ENCODE data around the gene ASB7.

Gene ASB7

DNA sequence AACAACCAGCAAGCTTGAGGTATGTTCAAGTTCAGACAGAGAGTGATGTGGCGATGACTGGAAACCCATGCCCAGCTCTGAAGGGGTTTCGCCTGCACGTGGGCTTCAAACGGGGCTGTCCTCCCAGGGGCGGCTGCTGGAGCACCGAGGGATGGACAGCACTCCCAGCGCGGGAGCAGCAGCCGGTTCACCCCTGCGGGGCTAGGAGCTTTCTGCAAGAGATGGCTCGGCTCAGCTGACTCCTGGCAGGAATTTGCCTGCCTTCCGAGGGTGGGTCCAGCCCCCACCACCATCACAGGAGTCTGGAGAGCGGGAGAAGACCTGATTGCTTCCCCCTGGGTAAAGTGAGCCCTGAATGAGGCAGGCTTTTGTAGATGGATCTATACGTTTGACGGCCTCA lies 66.9 kb downstream of the ASB7 start:
- Histone ChIP-seq H3K27ac (ENCODE audit: extremely low read depth, low read depth, low read length) (no peak overlapping the region), H3K36me3 (ENCODE audit: control insufficient read depth in 2 of 2, insufficient read depth in 1 of 2, low read length in 2 of 2) (no peaks in the 10 kb centered on the region), H3K9me3 (ENCODE audit: control insufficient read depth, insufficient read depth, low read depth, low read length) (no peaks in the 10 kb centered on the region), H3K4me3 (ENCODE audit: low read depth, low read length) (no peak overlapping the region), H3K4me1 (ENCODE audit: control insufficient read depth, insufficient read depth, low read length) (no peaks in the 10 kb centered on the region)
- CTCF ChIA-PET, result interaction anchor here (0.9 to 1.3 kb wide), 3 partner anchors 204 to 339 kb away, joined by 3 to 4 read pairs (median 3); no protein-coding TSS in a partner anchor
- POLR2A ChIA-PET, result no interaction called here
- no peak for TF ChIP-seq ZNF354C (tag by site-specific recombination; IDR thresholded peaks at IDR 0.05; ENCODE audit: borderline replicate concordance, low read depth)
- TF ChIP-seq, protein P1, sequence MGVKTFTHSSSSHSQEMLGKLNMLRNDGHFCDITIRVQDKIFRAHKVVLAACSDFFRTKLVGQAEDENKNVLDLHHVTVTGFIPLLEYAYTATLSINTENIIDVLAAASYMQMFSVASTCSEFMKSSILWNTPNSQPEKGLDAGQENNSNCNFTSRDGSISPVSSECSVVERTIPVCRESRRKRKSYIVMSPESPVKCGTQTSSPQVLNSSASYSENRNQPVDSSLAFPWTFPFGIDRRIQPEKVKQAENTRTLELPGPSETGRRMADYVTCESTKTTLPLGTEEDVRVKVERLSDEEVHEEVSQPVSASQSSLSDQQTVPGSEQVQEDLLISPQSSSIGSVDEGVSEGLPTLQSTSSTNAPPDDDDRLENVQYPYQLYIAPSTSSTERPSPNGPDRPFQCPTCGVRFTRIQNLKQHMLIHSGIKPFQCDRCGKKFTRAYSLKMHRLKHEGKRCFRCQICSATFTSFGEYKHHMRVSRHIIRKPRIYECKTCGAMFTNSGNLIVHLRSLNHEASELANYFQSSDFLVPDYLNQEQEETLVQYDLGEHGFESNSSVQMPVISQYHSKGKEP (tag by site-specific recombination; IDR thresholded peaks at IDR 0.05), result no peak
- TF ChIP-seq, protein P2, sequence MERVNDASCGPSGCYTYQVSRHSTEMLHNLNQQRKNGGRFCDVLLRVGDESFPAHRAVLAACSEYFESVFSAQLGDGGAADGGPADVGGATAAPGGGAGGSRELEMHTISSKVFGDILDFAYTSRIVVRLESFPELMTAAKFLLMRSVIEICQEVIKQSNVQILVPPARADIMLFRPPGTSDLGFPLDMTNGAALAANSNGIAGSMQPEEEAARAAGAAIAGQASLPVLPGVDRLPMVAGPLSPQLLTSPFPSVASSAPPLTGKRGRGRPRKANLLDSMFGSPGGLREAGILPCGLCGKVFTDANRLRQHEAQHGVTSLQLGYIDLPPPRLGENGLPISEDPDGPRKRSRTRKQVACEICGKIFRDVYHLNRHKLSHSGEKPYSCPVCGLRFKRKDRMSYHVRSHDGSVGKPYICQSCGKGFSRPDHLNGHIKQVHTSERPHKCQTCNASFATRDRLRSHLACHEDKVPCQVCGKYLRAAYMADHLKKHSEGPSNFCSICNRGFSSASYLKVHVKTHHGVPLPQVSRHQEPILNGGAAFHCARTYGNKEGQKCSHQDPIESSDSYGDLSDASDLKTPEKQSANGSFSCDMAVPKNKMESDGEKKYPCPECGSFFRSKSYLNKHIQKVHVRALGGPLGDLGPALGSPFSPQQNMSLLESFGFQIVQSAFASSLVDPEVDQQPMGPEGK (tag by site-specific recombination; IDR thresholded peaks at IDR 0.05), result no peak
- TF ChIP-seq, protein P3, sequence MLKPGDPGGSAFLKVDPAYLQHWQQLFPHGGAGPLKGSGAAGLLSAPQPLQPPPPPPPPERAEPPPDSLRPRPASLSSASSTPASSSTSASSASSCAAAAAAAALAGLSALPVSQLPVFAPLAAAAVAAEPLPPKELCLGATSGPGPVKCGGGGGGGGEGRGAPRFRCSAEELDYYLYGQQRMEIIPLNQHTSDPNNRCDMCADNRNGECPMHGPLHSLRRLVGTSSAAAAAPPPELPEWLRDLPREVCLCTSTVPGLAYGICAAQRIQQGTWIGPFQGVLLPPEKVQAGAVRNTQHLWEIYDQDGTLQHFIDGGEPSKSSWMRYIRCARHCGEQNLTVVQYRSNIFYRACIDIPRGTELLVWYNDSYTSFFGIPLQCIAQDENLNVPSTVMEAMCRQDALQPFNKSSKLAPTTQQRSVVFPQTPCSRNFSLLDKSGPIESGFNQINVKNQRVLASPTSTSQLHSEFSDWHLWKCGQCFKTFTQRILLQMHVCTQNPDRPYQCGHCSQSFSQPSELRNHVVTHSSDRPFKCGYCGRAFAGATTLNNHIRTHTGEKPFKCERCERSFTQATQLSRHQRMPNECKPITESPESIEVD (tag by site-specific recombination; IDR thresholded peaks at IDR 0.05), result no peak
- TF ChIP-seq ZSCAN23 (tag by site-specific recombination; IDR thresholded peaks at IDR 0.05), result no peak
- TF ChIP-seq, protein P4, sequence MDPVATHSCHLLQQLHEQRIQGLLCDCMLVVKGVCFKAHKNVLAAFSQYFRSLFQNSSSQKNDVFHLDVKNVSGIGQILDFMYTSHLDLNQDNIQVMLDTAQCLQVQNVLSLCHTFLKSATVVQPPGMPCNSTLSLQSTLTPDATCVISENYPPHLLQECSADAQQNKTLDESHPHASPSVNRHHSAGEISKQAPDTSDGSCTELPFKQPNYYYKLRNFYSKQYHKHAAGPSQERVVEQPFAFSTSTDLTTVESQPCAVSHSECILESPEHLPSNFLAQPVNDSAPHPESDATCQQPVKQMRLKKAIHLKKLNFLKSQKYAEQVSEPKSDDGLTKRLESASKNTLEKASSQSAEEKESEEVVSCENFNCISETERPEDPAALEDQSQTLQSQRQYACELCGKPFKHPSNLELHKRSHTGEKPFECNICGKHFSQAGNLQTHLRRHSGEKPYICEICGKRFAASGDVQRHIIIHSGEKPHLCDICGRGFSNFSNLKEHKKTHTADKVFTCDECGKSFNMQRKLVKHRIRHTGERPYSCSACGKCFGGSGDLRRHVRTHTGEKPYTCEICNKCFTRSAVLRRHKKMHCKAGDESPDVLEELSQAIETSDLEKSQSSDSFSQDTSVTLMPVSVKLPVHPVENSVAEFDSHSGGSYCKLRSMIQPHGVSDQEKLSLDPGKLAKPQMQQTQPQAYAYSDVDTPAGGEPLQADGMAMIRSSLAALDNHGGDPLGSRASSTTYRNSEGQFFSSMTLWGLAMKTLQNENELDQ (tag by site-specific recombination; IDR thresholded peaks at IDR 0.05; ENCODE audit: low read depth), result no peak
- TF ChIP-seq ZNF23 (tag by site-specific recombination; IDR thresholded peaks at IDR 0.05; ENCODE audit: borderline replicate concordance), result no peak
- TF ChIP-seq, protein P5, sequence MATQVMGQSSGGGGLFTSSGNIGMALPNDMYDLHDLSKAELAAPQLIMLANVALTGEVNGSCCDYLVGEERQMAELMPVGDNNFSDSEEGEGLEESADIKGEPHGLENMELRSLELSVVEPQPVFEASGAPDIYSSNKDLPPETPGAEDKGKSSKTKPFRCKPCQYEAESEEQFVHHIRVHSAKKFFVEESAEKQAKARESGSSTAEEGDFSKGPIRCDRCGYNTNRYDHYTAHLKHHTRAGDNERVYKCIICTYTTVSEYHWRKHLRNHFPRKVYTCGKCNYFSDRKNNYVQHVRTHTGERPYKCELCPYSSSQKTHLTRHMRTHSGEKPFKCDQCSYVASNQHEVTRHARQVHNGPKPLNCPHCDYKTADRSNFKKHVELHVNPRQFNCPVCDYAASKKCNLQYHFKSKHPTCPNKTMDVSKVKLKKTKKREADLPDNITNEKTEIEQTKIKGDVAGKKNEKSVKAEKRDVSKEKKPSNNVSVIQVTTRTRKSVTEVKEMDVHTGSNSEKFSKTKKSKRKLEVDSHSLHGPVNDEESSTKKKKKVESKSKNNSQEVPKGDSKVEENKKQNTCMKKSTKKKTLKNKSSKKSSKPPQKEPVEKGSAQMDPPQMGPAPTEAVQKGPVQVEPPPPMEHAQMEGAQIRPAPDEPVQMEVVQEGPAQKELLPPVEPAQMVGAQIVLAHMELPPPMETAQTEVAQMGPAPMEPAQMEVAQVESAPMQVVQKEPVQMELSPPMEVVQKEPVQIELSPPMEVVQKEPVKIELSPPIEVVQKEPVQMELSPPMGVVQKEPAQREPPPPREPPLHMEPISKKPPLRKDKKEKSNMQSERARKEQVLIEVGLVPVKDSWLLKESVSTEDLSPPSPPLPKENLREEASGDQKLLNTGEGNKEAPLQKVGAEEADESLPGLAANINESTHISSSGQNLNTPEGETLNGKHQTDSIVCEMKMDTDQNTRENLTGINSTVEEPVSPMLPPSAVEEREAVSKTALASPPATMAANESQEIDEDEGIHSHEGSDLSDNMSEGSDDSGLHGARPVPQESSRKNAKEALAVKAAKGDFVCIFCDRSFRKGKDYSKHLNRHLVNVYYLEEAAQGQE (tag by site-specific recombination; IDR thresholded peaks at IDR 0.05), result no peak
- no peak for TF ChIP-seq ZBTB21 (tag by site-specific recombination; IDR thresholded peaks at IDR 0.05)
- TF ChIP-seq ZEB2 (tag by site-specific recombination; IDR thresholded peaks at IDR 0.05), result no peak
- TF ChIP-seq, protein P6, sequence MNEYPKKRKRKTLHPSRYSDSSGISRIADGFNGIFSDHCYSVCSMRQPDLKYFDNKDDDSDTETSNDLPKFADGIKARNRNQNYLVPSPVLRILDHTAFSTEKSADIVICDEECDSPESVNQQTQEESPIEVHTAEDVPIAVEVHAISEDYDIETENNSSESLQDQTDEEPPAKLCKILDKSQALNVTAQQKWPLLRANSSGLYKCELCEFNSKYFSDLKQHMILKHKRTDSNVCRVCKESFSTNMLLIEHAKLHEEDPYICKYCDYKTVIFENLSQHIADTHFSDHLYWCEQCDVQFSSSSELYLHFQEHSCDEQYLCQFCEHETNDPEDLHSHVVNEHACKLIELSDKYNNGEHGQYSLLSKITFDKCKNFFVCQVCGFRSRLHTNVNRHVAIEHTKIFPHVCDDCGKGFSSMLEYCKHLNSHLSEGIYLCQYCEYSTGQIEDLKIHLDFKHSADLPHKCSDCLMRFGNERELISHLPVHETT (tag by site-specific recombination; IDR thresholded peaks at IDR 0.05), result no peak
- TF ChIP-seq ZFHX2 (tag by site-specific recombination; conservative IDR thresholded peaks at IDR 0.05), result no peak
- TF ChIP-seq, protein P7, sequence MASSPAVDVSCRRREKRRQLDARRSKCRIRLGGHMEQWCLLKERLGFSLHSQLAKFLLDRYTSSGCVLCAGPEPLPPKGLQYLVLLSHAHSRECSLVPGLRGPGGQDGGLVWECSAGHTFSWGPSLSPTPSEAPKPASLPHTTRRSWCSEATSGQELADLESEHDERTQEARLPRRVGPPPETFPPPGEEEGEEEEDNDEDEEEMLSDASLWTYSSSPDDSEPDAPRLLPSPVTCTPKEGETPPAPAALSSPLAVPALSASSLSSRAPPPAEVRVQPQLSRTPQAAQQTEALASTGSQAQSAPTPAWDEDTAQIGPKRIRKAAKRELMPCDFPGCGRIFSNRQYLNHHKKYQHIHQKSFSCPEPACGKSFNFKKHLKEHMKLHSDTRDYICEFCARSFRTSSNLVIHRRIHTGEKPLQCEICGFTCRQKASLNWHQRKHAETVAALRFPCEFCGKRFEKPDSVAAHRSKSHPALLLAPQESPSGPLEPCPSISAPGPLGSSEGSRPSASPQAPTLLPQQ (tag by site-specific recombination; IDR thresholded peaks at IDR 0.05), result no peak
- TF ChIP-seq ZNF843 (tag by site-specific recombination; IDR thresholded peaks at IDR 0.05), result no peak
- TF ChIP-seq RBAK (tag by site-specific recombination; IDR thresholded peaks at IDR 0.05), result no peak
- TF ChIP-seq, protein P8, sequence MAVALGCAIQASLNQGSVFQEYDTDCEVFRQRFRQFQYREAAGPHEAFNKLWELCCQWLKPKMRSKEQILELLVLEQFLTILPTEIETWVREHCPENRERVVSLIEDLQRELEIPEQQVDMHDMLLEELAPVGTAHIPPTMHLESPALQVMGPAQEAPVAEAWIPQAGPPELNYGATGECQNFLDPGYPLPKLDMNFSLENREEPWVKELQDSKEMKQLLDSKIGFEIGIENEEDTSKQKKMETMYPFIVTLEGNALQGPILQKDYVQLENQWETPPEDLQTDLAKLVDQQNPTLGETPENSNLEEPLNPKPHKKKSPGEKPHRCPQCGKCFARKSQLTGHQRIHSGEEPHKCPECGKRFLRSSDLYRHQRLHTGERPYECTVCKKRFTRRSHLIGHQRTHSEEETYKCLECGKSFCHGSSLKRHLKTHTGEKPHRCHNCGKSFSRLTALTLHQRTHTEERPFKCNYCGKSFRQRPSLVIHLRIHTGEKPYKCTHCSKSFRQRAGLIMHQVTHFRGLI (tag by site-specific recombination; IDR thresholded peaks at IDR 0.05), result no peak
- no peak for TF ChIP-seq ZNF433 (tag by site-specific recombination; IDR thresholded peaks at IDR 0.05; ENCODE audit: low read depth)
- no peak for TF ChIP-seq BCL11B (tag by site-specific recombination; IDR thresholded peaks at IDR 0.05; ENCODE audit: low read depth)

All from HEK293 (cell line).